ENCODE data around the gene STX8.

The STX8 gene

DNA sequence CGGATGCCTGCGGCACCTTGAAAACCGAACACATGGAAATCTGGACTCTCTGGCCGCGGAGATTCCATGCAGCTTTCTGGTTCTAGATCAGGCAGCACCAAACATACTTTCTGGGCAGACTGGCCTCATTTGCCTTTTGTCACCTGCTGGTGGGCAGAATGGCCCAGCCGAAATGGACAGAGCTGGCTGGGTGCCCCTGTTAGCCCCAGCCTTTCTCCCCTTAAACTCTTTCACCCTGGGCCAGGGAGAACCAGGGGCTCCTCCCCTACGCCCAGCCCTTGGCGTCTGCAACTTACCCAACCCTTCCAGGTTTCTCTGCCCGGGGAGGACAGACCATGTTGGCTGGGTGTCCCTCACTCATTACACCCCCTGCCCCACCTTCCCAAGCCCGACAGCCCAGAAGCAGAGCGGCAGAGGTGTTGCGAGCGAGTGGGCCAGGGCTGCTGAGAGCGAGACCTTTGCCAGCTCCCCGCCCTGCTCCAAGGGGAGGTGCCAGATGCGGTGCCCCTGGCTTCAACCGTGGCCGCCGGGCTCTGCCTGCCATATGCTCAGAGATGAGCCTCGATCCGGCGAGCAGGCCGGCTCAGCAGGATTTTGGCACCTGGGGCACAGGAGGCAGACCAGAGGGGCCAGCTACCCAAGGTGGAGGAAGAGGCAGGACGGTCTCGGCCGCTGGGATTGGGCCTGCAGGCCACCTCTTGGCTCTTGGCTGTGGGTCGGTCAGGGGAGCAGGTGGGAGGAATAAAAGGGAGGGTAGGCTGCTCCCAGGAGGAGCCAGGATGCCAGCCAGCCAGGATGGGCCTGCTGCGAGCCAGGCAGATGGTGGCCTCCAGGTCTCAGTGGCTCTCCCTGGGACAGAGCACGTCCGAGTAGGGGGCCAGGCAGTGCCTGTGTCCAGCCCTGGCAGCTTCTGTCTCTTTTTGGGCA, 363.0 kb downstream of the STX8 start:
- Mint-ChIP-seq H3K36me3 (ENCODE audit: low read depth) (no peaks in the 10 kb centered on the region), H3K9me3 (peaks cover 25% of the 10 kb centered on the region), H3K4me3 (no peak overlapping the region), H3K27me3 (no peaks in the 10 kb centered on the region), H3K4me1 (ENCODE audit: low read depth) (peaks cover 11% of the 10 kb centered on the region), H3K27ac (no peak overlapping the region)
- intact Hi-C loops (cut with micrococcal nuclease): no loop called here

DNA sequence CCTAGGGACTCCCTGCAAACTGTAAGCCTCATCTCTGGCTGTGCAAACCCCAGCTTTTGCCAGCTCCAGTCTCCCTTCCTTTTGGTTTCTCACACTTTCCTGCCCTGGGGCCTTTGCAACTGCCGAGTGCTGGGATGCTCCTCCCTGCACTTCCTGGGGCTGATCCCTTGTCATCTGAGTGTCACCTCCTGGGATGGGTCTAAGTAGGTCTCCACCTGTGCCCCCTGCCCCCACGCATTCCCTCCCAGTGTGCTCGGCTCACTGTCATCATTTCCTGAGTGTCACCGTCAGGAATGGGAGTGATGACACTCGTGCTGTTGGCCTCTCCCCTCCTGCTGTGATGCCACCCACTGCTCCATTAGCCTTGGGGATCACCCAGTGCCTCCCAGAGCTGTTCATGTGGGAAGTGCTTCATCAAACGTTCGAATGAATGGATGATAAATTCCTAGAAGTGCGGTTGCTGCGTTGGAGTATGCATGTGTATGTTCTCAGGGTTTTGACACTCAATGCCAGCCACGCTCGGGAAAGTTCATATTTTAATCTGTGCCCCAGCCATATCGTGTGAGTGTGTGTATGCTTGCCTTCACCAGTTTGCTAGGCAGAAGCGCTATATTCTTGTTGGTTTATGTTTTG, 364.4 kb downstream of the STX8 start:
- Mint-ChIP-seq H3K9me3 (peaks cover 14% of the 10 kb centered on the region), H3K4me3 (no peak overlapping the region), H3K27me3 (no peaks in the 10 kb centered on the region), H3K27ac (no peak overlapping the region), H3K4me1 (ENCODE audit: low read depth) (peaks cover 11% of the 10 kb centered on the region), H3K36me3 (ENCODE audit: low read depth) (no peaks in the 10 kb centered on the region)
- intact Hi-C loops (cut with micrococcal nuclease): no loop called here

DNA sequence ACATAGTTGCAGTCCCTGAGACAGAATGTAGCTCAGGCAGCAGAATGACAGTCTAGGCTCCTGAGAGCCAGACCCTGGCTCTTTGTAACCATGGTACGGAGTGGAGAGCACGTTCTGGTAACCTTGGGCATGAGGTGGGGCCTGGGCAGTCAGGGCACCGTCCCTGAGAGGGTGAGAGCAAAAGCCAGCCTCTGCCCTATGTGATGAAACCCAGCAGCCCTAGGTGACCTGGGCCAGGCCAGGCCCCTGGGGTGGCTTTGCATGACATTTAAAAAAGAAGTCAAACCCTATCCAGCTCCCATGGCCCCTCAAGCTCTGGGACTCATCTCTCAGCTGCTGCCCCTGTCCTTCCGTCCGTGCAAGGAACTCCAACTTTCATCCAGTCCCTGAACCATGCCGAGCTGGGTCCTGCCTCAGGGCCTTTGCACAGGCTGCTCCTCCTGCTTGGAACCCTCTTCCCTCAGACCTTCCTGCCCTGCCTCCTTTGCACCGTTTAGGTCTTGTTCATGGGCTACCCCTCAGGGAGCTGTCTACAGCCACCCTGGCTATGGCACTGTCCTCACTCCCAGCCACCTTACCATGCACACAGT, 365.7 kb downstream of the STX8 start:
- H3K4me1 Mint-ChIP-seq (ENCODE audit: low read depth): peaks cover 22% of the 10 kb centered on the region
- peaks cover under 1% of the 10 kb centered on the region for H3K9me3 Mint-ChIP-seq
- H3K27me3 Mint-ChIP-seq: no peaks in the 10 kb centered on the region
- intact Hi-C loops (cut with micrococcal nuclease): no loop called here
- H3K27ac Mint-ChIP-seq: no peak overlapping the region
- no peak overlapping the region for H3K4me3 Mint-ChIP-seq
- no peaks in the 10 kb centered on the region for H3K36me3 Mint-ChIP-seq (ENCODE audit: low read depth)

DNA sequence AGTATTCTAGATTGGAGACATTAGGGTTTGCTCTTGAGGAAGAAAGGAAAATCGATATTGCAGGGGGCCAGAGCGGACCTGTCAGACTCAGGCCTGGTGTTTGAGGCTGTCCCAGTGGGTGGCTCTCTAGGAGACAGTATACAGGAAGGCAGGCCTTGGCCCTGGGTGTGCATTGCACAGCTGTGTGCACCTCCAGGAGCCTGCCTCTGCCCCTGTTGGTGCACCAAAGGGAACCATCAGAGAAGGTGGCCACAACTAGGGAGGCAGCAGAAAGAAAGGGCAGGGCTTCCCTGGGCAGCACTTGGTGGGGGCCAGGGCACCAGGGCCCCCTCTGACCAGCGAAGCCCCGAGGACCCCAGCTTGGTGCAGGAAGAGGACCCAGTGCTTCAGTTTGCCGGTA, 366.3 kb downstream of the STX8 start:
- Mint-ChIP-seq H3K27me3 (no peaks in the 10 kb centered on the region), H3K4me3 (no peak overlapping the region), H3K27ac (no peak overlapping the region), H3K4me1 (ENCODE audit: low read depth) (peaks cover 27% of the 10 kb centered on the region), H3K36me3 (ENCODE audit: low read depth) (no peaks in the 10 kb centered on the region), H3K9me3 (no peaks in the 10 kb centered on the region)
- intact Hi-C loops (cut with micrococcal nuclease): no loop called here

DNA sequence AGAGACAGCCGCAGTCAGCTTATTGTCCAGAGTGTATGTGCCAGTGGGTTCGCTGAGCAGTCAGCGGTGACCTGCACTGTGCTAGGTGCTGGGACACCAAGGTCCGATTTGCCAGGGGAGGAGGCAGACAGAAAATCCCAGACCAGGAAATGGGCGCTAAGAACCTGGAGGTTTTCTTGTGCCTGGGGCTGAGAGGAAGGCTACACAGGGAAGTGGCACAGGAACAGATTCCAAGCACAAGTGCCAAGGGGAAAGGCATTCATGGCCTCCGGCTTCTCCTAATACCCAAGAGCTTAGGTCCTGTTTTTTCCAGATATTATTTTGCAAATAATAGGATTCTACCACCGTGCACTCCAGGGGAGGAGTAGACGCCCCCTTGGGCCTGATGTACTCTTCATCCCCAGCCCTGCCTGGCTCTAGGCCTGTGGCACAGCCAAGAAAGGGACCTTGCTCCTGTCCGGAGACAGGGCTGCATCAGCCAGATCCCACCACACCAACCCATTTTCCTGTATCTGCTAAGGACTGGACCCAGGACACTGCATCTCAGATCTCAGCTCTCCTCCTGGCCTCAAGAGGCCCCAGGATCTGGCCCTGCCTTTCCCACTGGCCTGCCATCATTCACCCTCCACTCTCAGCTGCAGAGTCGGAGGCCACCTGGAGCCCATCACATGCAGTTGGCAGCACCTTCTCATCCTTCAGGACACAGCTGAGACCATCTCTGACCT, 367.1 kb downstream of the STX8 start:
- Mint-ChIP-seq H3K27ac (no peak overlapping the region), H3K9me3 (no peaks in the 10 kb centered on the region), H3K27me3 (no peaks in the 10 kb centered on the region), H3K4me3 (no peak overlapping the region), H3K4me1 (ENCODE audit: low read depth) (peaks cover 36% of the 10 kb centered on the region), H3K36me3 (ENCODE audit: low read depth) (no peaks in the 10 kb centered on the region)
- intact Hi-C loops (cut with micrococcal nuclease): no loop called here

DNA sequence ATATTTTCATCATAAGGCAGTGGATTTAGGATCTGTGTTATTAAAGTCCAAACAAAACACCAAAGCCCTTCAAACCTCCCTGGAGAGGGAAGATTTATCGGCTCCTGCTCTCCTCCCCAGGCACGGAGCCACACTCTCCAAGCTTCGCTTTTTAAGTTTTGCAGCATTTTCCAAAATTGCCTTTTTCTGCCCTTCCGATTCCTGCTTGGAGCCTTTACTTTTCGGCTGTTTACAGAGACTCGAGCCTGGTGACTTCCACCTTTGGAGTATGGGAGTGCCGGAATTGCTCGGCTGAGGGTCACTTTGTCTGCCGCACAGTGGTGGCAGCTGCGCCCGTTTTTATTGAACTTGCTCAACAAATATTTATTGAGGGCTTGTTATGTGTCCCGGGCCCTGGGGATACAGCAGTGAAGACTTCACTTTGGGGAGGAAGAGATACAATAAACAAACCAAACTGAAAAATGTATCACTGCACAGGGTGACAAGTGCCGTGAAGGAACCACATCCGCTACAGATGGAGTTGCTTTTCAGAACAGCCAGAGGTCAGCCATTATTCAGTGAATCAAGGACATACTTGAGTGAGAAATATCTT, 368.8 kb downstream of the STX8 start:
- Mint-ChIP-seq H3K4me3 (no peak overlapping the region), H3K36me3 (ENCODE audit: low read depth) (no peaks in the 10 kb centered on the region), H3K9me3 (no peaks in the 10 kb centered on the region), H3K4me1 (ENCODE audit: low read depth) (peaks cover 41% of the 10 kb centered on the region), H3K27ac (no peak overlapping the region), H3K27me3 (no peaks in the 10 kb centered on the region)
- intact Hi-C loops (cut with micrococcal nuclease): no loop called here

DNA sequence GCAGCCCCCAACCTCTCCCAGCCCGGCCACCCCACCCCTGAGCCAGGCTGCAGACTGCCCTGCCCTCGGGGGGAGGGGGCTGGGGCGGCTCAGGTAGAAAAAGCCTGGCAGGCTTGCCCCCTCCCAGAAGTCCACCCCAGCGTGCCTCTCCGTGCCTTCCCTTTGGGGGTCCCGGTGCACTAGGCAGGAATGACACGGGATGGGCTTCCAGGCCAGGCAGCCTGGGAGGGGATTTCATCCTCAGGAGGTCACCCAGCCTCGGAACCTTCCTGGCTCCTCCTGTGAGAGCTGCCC, 369.3 kb downstream of the STX8 start:
- no peak overlapping the region for H3K27ac Mint-ChIP-seq
- H3K4me3 Mint-ChIP-seq: no peak overlapping the region
- H3K4me1 Mint-ChIP-seq (ENCODE audit: low read depth): peaks cover 36% of the 10 kb centered on the region
- no peaks in the 10 kb centered on the region for H3K27me3 Mint-ChIP-seq
- H3K9me3 Mint-ChIP-seq: no peaks in the 10 kb centered on the region
- intact Hi-C loops (cut with micrococcal nuclease): no loop called here
- H3K36me3 Mint-ChIP-seq (ENCODE audit: low read depth): no peaks in the 10 kb centered on the region

DNA sequence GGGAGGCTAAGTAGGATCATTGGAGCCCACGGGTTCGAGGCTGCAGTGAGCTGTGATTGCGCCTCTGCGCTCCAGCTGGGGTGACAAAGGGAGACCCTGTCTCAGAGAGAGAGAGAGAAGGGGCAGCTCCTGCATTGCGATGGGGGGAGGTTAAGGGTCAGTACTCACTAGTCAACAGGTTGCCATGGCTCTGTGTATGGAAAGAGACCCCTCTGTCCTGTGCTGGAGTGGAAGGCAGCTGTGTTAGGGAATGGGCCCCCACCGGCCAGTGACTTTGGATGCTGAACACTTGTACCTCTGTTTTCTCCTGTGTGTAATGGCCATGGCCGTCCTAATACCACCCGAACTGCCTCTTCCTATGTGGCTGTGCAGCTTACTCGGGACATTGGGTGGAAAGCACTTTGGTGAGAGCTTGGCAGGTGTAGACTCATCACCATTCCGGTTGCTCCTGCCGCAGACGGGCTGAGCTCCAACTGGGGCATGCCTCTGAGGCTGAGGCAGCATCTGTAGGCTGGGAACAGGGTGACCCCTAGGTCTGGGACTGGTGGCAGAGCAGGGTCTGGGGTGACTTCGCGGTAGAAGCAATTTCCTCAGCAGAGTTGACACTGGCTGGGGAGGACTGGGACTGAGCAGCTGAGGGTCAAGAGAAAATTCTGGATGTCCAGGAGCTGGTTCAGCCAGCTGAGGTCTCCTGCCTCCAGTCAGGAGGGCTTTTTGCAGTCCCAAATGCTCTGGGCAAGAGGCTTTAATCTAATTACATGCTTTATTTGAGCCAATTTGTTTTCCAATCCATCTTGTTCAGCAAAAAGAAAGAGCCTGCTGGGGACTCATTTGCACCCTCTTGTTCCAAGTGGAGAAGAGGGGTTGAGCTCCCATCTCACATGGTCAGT, 369.9 kb downstream of the STX8 start:
- Mint-ChIP-seq H3K36me3 (ENCODE audit: low read depth) (no peaks in the 10 kb centered on the region), H3K4me3 (no peak overlapping the region), H3K4me1 (ENCODE audit: low read depth) (peaks cover 32% of the 10 kb centered on the region), H3K27ac (peak overlapping the region; percentile 49), H3K27me3 (no peaks in the 10 kb centered on the region), H3K9me3 (no peaks in the 10 kb centered on the region)
- intact Hi-C loops (cut with micrococcal nuclease): no loop called here

DNA sequence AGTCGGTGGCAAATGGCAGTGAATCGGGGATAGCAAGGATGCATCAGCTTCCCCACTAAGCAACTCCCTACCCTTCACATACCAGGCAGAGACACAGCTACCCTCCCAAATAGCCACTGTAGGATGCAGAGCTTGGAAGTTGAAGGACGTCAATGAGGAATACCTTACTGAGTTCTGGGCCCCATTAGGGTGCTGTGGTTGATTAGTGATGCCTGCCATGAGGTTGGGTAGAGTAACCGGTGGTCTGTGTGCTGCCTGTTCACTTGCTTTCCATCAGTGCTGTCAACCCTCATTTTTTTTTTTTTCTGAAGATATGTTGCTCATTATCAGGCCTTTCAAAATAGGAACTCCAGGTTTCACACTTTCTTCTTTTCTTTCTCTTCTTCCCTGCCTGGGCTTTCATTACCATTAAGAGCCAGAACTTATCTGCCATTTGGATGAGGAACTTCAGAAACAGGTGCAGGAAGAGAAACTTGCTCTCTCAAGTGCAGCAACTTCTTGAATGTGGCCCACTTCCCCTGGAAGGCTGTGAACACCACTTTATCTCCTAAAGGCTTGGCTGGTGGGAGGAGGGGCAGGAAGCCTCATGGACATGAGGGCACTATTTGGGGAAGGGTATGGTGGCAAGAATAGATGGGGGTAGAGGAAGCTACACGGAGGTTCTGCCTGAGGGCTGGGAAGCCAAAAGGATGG, 370.8 kb downstream of the STX8 start:
- H3K4me3 Mint-ChIP-seq: no peak overlapping the region
- intact Hi-C loops (cut with micrococcal nuclease): no loop called here
- H3K27ac Mint-ChIP-seq: peak overlapping the region; percentile 49
- no peaks in the 10 kb centered on the region for H3K36me3 Mint-ChIP-seq (ENCODE audit: low read depth)
- H3K4me1 Mint-ChIP-seq (ENCODE audit: low read depth): peaks cover 32% of the 10 kb centered on the region
- no peaks in the 10 kb centered on the region for H3K9me3 Mint-ChIP-seq
- H3K27me3 Mint-ChIP-seq: no peaks in the 10 kb centered on the region

DNA sequence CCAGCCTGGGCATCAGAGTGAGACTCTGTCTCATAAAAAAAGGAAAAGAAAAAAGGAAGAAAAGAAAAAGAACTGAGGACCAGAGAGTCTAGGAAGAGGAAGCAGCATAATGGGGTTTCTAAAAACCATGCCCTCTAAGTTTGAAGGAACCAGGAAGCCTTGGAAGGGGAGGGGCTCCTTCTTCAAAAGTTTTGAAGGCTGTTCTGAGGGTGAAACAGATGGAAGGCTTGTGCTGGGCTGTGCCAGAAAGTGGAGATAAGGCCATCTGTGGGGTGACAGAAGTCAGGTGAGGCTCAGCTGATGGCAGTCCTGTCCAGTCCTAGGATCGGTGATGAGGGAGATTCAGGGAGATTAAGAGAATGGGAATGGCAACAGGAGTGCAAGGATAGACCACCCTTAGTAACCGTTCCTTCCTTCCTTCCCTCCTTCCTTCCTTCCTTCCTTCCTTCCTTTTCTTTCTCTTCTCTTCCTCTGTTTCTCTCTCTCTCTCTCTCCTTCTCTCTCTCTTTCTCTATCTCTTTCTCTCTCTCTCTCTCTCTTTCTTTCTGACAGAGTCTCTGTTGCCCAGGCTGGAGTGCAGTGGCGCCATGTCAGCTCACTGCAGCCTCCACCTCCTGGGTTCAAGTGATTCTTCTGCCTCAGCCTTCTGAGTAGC, 371.7 kb downstream of the STX8 start:
- Mint-ChIP-seq H3K27me3 (no peaks in the 10 kb centered on the region), H3K4me1 (ENCODE audit: low read depth) (peaks cover 32% of the 10 kb centered on the region), H3K27ac (peak overlapping the region; percentile 21), H3K4me3 (no peak overlapping the region), H3K9me3 (no peaks in the 10 kb centered on the region), H3K36me3 (ENCODE audit: low read depth) (no peaks in the 10 kb centered on the region)
- intact Hi-C loops (cut with micrococcal nuclease): no loop called here

DNA sequence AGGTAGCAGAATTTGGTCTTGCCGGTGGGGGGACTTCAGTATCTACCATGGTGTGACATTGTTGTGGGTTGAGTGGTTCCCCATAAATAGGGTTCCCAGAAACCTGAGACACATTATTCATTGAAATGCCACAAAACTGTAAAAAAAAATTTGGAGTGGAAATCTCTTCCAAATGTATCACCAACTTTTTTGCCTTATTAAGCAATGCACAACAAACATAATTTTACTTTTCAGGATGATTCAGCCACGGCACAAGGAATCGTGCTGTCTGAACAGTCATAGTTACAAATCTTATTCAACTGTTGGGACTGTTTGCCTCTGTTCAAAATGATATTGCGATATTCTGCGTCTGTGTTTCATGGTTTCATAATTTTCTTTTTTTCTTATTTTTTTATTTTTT, 373.1 kb downstream of the STX8 start:
- intact Hi-C loops (cut with micrococcal nuclease): no loop called here
- no peak overlapping the region for H3K4me3 Mint-ChIP-seq
- H3K27me3 Mint-ChIP-seq: no peaks in the 10 kb centered on the region
- no peaks in the 10 kb centered on the region for H3K36me3 Mint-ChIP-seq (ENCODE audit: low read depth)
- H3K9me3 Mint-ChIP-seq: no peaks in the 10 kb centered on the region
- no peak overlapping the region for H3K27ac Mint-ChIP-seq
- H3K4me1 Mint-ChIP-seq (ENCODE audit: low read depth): peaks cover 32% of the 10 kb centered on the region

DNA sequence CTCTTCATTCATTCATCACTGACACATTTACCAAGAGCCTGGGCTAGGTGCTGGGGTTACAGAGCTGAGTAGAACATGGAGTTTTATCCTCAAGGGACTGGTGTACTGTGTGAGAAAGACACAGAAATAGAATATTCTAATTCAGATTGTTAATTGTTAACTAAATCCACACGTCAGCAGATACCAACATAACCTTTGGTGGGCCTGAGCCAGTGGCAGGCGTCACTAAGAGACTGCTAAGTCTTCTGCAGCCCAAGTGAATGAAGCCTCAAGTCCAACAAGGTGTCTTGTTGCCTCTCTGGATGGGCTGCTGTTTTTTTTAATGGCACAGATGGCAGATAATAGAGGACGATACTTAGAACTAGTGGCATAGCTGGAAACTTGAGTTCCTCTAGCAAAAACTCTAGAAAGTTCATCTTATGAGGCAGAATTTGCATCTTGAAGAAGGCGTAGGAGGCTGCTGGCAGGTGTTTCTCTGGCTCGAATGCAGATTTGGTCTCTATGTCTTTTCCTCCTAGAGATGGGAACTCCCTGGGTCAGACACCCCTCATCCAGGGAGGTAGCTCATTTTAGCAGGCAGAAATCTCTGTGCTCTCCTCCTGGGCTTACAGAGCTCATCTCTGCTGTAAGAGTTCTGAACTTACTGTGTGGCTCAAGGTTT, 374.8 kb downstream of the STX8 start:
- intact Hi-C loops (cut with micrococcal nuclease): no loop called here
- no peak overlapping the region for H3K4me3 Mint-ChIP-seq
- H3K27ac Mint-ChIP-seq: no peak overlapping the region
- H3K9me3 Mint-ChIP-seq: no peaks in the 10 kb centered on the region
- H3K27me3 Mint-ChIP-seq: no peaks in the 10 kb centered on the region
- H3K36me3 Mint-ChIP-seq (ENCODE audit: low read depth): no peaks in the 10 kb centered on the region
- H3K4me1 Mint-ChIP-seq (ENCODE audit: low read depth): peaks cover 30% of the 10 kb centered on the region

All from dendritic cell treated with granulocyte-macrophage colony-stimulating factor and Interleukin-4, amounts not matched to agents 40 ng/mL and 50 ng/mL, for 4 days (primary cell).